Lung (tissue), 12 donors: ENCODE data around the gene GYG1. TPM values are rescaled to one million over a fixed set of nuclear protein-coding genes. Genes with fewer than 3 reads are reported as not detected.
"Not testable (repeated sequence)": the region's sequence is repeated elsewhere in the genome, so short reads cannot be mapped to it uniquely, and the experiment has no call there.

Source experiments
- ATAC-seq: fragments of 200-7000 bp; cut with Tn5 transposase; one replicate; pipeline ENCODE4 v1.9.1; 2020; ENCODE audit warnings: moderate number of reproducible peaks; ENCODE audit not compliant: insufficient read depth, low FRiP score
- DNase-seq, 3 donors: peaks; one replicate each; pipeline ENCODE4 v3.0.0-alpha.2; 2013 to 2017
- H3K27ac ChIP-seq, 2 donors: one replicate each; pipeline ENCODE4 v1.5.1; 2013; ENCODE audit warnings: mild to moderate bottlenecking in 2 of 2, moderate library complexity in 2 of 2, control low read depth in 1 of 2, inconsistent platforms in 1 of 2, low read depth in 1 of 2, low read length in 1 of 2
- H3K27me3 ChIP-seq, 3 donors: one replicate each; pipeline ENCODE4 v1.5.1; 2013; ENCODE audit warnings: low read length in 2 of 3; ENCODE audit not compliant: control insufficient read depth in 3 of 3, insufficient read depth in 3 of 3
- H3K36me3 ChIP-seq, 4 donors: one replicate each; pipeline ENCODE4 v1.5.1; 2013; ENCODE audit warnings: low read length in 4 of 4, mild to moderate bottlenecking in 1 of 4, moderate library complexity in 1 of 4; ENCODE audit not compliant: control insufficient read depth in 4 of 4, insufficient read depth in 4 of 4
- H3K4me1 ChIP-seq, 5 donors: one replicate each; pipeline ENCODE4 v1.5.1; 2013; ENCODE audit warnings: low read length in 5 of 5, mild to moderate bottlenecking in 2 of 5, moderate library complexity in 1 of 5; ENCODE audit not compliant: control insufficient read depth in 5 of 5, insufficient read depth in 5 of 5
- H3K4me3 ChIP-seq: one replicate; pipeline ENCODE4 v1.5.1; 2013; ENCODE audit warnings: mild to moderate bottlenecking, control low read depth, moderate library complexity
- H3K9ac ChIP-seq, 2 donors: one replicate each; pipeline ENCODE4 v1.5.1; 2013; ENCODE audit warnings: low read length in 2 of 2, control low read depth in 1 of 2; ENCODE audit not compliant: insufficient read depth in 1 of 2
- H3K9me3 ChIP-seq, 4 donors: one replicate each; pipeline ENCODE4 v1.5.1; 2013; ENCODE audit warnings: low read length in 3 of 4, mild to moderate bottlenecking in 1 of 4, moderate library complexity in 1 of 4; ENCODE audit not compliant: control insufficient read depth in 4 of 4, insufficient read depth in 3 of 4
- CTCF ChIP-seq: IDR thresholded peaks from 2 replicates; pipeline ENCODE4 v1.5.1; 2012; ENCODE audit warnings: mild to moderate bottlenecking; ENCODE audit errors: control extremely low read depth, extremely low read depth
- WGBS, 2 donors: extraction: QIAGEN DNeasy Blood & Tissue Kit; methylation state at CpG; one replicate each; pipeline ENCODE4 v1.1.7; 2013; 5-methylcytosine and 5-hydroxymethylcytosine counted together
- polyA plus RNA-seq, 2 donors: library from polyadenylated mRNA; stranded (reverse); fragments of 200-250 nt; gene quantifications; one replicate each; pipeline ENCODE4 v1.2.1, GENCODE V29; 2013
- total RNA-seq, 2 donors: library from RNA; depleted of rRNA in 1 of 2; stranded (reverse); fragments of >200 nt in 1 of 2; gene quantifications; one replicate each; pipeline ENCODE4 v1.2.1, GENCODE V29; 2014 to 2021
- donor health status: control.
- donor health status: control.
- donor health status: Bipolar disorder and iron deficiency.
- donor health status: healthy.
- donor health status: DM: yes; HTN: yes; CAD: no.

Gene GYG1
- total and polyA plus RNA-seq, 4 donors: 23.2 to 115 (median 60.2) TPM

- ATAC-seq (no peak), DNase-seq (peak in 1 of 3 donors; percentile 61)
- Histone ChIP-seq H3K27me3 (no peaks in the 10 kb centered on the region), H3K27ac (no peak overlapping the region), H3K9me3 (no peaks in the 10 kb centered on the region), H3K36me3 (no peaks in the 10 kb centered on the region), H3K4me3 (no peak overlapping the region), H3K4me1 (peaks cover 0 to 50% (median 14%) of the 10 kb centered on the region in 5 donors), H3K9ac (peak overlapping the region in 1 of 2 donors; percentile 27)
- TF ChIP-seq CTCF: no peak
- 82 to 88% methylated on average over 2 of the region's 2 CpGs for WGBS, 2 donors
Observed at GRCh38 chr3:148974726-148975125, 16.6 kb upstream of the GYG1 start.

- Histone ChIP-seq H3K27me3 (no peaks in the 10 kb centered on the region), H3K27ac (peak overlapping the region; percentile 4 to 73), H3K9ac (no peak overlapping the region), H3K9me3 (no peaks in the 10 kb centered on the region), H3K36me3 (no peaks in the 10 kb centered on the region), H3K4me1 (peaks cover 0 to 45% (median 12%) of the 10 kb centered on the region in 5 donors), H3K4me3 (no peak overlapping the region)
- 65 to 83% methylated on average over 6 of the region's 6 CpGs for WGBS, 2 donors
- TF ChIP-seq CTCF: no peak
- peak in 2 of 3 donors; percentile 60 to 66 for DNase-seq
- no peak for ATAC-seq
Observed at GRCh38 chr3:148975248-148975647, 16.1 kb upstream of the GYG1 start.

- TF ChIP-seq CTCF: no peak
- Histone ChIP-seq H3K27me3 (no peaks in the 10 kb centered on the region), H3K27ac (peak overlapping the region in 1 of 2 donors; percentile 73), H3K36me3 (no peaks in the 10 kb centered on the region), H3K9me3 (no peaks in the 10 kb centered on the region), H3K4me1 (peaks cover 0 to 40% (median 7%) of the 10 kb centered on the region in 5 donors), H3K9ac (no peak overlapping the region), H3K4me3 (no peak overlapping the region)
- peak in 1 of 3 donors; percentile 25 for DNase-seq
- WGBS, 2 donors: 84 to 95% methylated on average over 6 of the region's 6 CpGs
- no peak for ATAC-seq
Observed at GRCh38 chr3:148975696-148976095, 15.6 kb upstream of the GYG1 start.

GRCh38 chr3:148981273-148981672 lies 10.1 kb upstream of the GYG1 start:
- no peak for TF ChIP-seq CTCF
- Histone ChIP-seq H3K27me3 (no peaks in the 10 kb centered on the region), H3K9ac (no peak overlapping the region), H3K27ac (no peak overlapping the region), H3K9me3 (no peaks in the 10 kb centered on the region), H3K36me3 (no peaks in the 10 kb centered on the region), H3K4me3 (no peak overlapping the region), H3K4me1 (peaks cover 0 to 2% (median 0%) of the 10 kb centered on the region in 5 donors)
- ATAC-seq (no peak), DNase-seq (no peak)
- WGBS, 2 donors: 86 to 97% methylated on average over 1 of the region's 1 CpG

GRCh38 chr3:148987551-148987950 lies 3.8 kb upstream of the GYG1 start:
- H3K27ac ChIP-seq, H3K4me3 ChIP-seq, H3K9ac ChIP-seq, DNase-seq, ATAC-seq, H3K36me3 ChIP-seq, H3K27me3 ChIP-seq, H3K9me3 ChIP-seq: not testable (repeated sequence)
- WGBS, 2 donors: 92 to 96% methylated on average over 25 to 29 of the region's 29 CpGs
- peaks cover 0 to 14% (median 0%) of the 10 kb centered on the region in 5 donors for H3K4me1 ChIP-seq
